OCI-LY1 (cell line): Measurements from ENCODE around the gene FCHSD1.
A peak's percentile ranks its signal among the peaks of the same experiment; 100 is the strongest.

ENCODE experiments used
- H2AFZ ChIP-seq: fragments of 200-600 bp; sonication (generic), shearing (Covaris generic); 2 replicates; pipeline ENCODE4 v1.6.0; 2014; ENCODE audit warnings: antibody characterized with exemption, mild to moderate bottlenecking, low read length
- H3F3A ChIP-seq: fragments of 200-600 bp; sonication (generic), shearing (Covaris generic); 2 replicates; pipeline ENCODE4 v1.6.0; 2014; ENCODE audit warnings: mild to moderate bottlenecking, antibody characterized with exemption, low read length, moderate library complexity; ENCODE audit not compliant: insufficient read depth
- H3K27ac ChIP-seq: fragments of 200-600 bp; sonication (generic); 2 replicates; pipeline ENCODE4 v1.5.1; 2014; ENCODE audit warnings: low read length, mixed run types, mild to moderate bottlenecking, low read depth; ENCODE audit not compliant: poor library complexity, severe bottlenecking
- H3K27me3 ChIP-seq: fragments of 200-600 bp; sonication (generic); 2 replicates; pipeline ENCODE4 v1.6.0; 2014; ENCODE audit warnings: antibody characterized with exemption, mild to moderate bottlenecking, low read length, moderate library complexity; ENCODE audit not compliant: insufficient read depth
- H3K36me3 ChIP-seq: fragments of 200-600 bp; sonication (generic); 2 replicates; pipeline ENCODE4 v1.6.1; 2014; ENCODE audit warnings: mild to moderate bottlenecking, antibody characterized with exemption, low read length, moderate library complexity, mixed read lengths; ENCODE audit not compliant: insufficient read depth
- H3K4me1 ChIP-seq: fragments of 200-600 bp; sonication (generic); 2 replicates; pipeline ENCODE4 v1.5.1; 2014; ENCODE audit warnings: mild to moderate bottlenecking, low read length, moderate library complexity; ENCODE audit not compliant: insufficient read depth, severe bottlenecking
- H3K4me2 ChIP-seq: fragments of 200-600 bp; sonication (generic), shearing (Covaris generic); 2 replicates; pipeline ENCODE4 v1.6.1; 2014; ENCODE audit warnings: low read length
- H3K4me3 ChIP-seq: fragments of 200-600 bp; sonication (generic); 2 replicates; pipeline ENCODE4 v1.5.1; 2014; ENCODE audit warnings: low read length, low read depth, mild to moderate bottlenecking, mixed read lengths; ENCODE audit not compliant: poor library complexity, severe bottlenecking
- H3K79me2 ChIP-seq: fragments of 200-600 bp; shearing (Covaris generic); 2 replicates; pipeline ENCODE4 v1.6.1; 2016; ENCODE audit warnings: mixed run types, low read length, mixed read lengths; ENCODE audit not compliant: insufficient read depth
- H3K9ac ChIP-seq: fragments of 200-600 bp; sonication (generic), shearing (Covaris generic); 2 replicates; pipeline ENCODE4 v1.6.1; 2014; ENCODE audit warnings: mild to moderate bottlenecking, low read length, mixed read lengths
- H3K9me2 ChIP-seq: fragments of 200-600 bp; sonication (generic), shearing (Covaris generic); 2 replicates; pipeline ENCODE4 v1.6.1; 2014; ENCODE audit warnings: low read depth, mild to moderate bottlenecking, low read length, mixed read lengths
- H3K9me3 ChIP-seq: fragments of 200-600 bp; shearing (Covaris generic); 2 replicates; pipeline ENCODE4 v1.6.1; 2014; ENCODE audit warnings: low read length, mixed read lengths
- H4K20me1 ChIP-seq: fragments of 200-600 bp; sonication (generic), shearing (Covaris generic); 2 replicates; pipeline ENCODE4 v1.6.0; 2016; ENCODE audit warnings: mild to moderate bottlenecking, low read length; ENCODE audit not compliant: insufficient read depth
- EZH2 ChIP-seq: fragments of 200-600 bp; sonication (generic), shearing (Covaris generic); IDR thresholded peaks from 2 replicates; pipeline ENCODE4 v1.8.0; 2017; ENCODE audit warnings: borderline replicate concordance, mixed run types, mild to moderate bottlenecking, antibody characterized with exemption, low read length, moderate library complexity, mixed read lengths
- TF ChIP-seq, protein P1 (sequence below): fragments of 200-600 bp; sonication (generic), shearing (Covaris generic); IDR thresholded peaks from 2 replicates; pipeline ENCODE4 v1.5.1; 2017; ENCODE audit warnings: mild to moderate bottlenecking, antibody characterized with exemption, low read length, moderate library complexity, mixed read lengths

The FCHSD1 gene

DNA sequence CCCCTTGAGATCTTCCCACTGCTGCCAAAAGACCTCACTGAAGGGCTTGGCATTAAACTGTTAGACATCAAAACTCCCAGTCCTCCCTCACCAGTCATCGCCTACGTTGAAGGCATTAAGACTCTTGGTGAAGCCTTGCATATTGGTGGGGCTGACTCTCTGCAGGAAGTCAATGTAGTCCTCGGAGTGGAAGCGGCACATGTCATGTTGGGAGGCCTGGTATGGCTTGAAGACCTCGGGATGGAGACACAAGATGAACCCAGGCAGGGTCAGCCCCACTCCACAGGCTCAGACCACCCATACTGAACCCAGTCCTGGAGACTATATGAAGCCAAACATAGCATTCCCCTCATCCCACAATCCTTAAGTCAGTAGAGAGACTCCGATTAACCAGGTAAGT lies 16.5 kb downstream of the FCHSD1 start:
- Histone ChIP-seq H3K79me2 (peaks cover 32% of the 10 kb centered on the region), H3K27me3 (no peaks in the 10 kb centered on the region), H3K27ac (no peak overlapping the region), H4K20me1 (no peaks in the 10 kb centered on the region), H2AFZ (no peak overlapping the region), H3K9me2 (no peaks in the 10 kb centered on the region), H3K36me3 (peaks cover 43% of the 10 kb centered on the region), H3K9me3 (no peaks in the 10 kb centered on the region), H3K4me3 (peak overlapping the region; percentile 94), H3F3A (no peaks in the 10 kb centered on the region), H3K9ac (no peak overlapping the region; the same call in 1 of the 2 replicates), H3K4me2 (peak overlapping the region; percentile 93), H3K4me1 (peaks cover 35% of the 10 kb centered on the region)
- no peak for TF ChIP-seq EZH2
- TF ChIP-seq, protein P1, sequence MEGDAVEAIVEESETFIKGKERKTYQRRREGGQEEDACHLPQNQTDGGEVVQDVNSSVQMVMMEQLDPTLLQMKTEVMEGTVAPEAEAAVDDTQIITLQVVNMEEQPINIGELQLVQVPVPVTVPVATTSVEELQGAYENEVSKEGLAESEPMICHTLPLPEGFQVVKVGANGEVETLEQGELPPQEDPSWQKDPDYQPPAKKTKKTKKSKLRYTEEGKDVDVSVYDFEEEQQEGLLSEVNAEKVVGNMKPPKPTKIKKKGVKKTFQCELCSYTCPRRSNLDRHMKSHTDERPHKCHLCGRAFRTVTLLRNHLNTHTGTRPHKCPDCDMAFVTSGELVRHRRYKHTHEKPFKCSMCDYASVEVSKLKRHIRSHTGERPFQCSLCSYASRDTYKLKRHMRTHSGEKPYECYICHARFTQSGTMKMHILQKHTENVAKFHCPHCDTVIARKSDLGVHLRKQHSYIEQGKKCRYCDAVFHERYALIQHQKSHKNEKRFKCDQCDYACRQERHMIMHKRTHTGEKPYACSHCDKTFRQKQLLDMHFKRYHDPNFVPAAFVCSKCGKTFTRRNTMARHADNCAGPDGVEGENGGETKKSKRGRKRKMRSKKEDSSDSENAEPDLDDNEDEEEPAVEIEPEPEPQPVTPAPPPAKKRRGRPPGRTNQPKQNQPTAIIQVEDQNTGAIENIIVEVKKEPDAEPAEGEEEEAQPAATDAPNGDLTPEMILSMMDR, result no peak

DNA sequence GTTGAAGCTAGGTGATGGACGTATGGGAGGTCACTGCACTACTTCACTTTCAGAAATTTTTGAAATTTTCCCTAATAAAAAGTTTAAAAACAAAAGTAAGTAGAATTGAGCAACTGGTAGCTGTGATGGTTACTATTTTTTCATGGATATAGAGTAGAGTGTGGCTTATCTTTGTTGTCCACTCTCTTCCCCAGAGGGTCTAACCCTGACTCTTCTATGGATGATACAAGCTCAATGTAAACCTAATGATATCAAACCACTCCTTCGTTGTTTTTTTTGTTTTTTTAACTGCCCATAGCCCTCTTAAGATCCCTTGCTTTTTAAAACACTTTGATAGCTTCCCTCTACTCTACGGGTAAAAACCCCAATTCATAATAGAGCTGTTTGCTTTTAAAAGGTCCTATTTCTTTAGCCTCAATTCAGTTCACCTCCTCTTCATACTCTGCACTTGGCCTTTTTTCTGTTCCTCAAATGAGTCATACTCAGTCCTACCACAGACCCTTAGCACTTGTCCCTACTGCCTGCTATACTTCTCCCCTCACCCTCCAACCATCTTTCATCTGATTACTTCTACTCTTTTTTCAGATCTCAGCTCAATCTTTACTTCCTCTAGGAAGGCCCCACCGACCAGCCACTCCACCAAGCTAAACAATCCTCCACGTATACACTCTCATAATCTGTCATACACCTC lies 17.2 kb downstream of the FCHSD1 start:
- Histone ChIP-seq H3K4me3 (no peak overlapping the region), H3K36me3 (peaks cover 43% of the 10 kb centered on the region), H3K9ac (peak overlapping the region; percentile 11; the same call in 1 of the 2 replicates), H4K20me1 (no peaks in the 10 kb centered on the region), H3K4me2 (no peak overlapping the region), H3F3A (no peaks in the 10 kb centered on the region), H3K4me1 (peaks cover 33% of the 10 kb centered on the region), H3K27ac (no peak overlapping the region), H2AFZ (no peak overlapping the region), H3K9me2 (no peaks in the 10 kb centered on the region), H3K9me3 (no peaks in the 10 kb centered on the region), H3K79me2 (peaks cover 32% of the 10 kb centered on the region), H3K27me3 (no peaks in the 10 kb centered on the region)
- TF ChIP-seq, protein P1, result no peak

DNA sequence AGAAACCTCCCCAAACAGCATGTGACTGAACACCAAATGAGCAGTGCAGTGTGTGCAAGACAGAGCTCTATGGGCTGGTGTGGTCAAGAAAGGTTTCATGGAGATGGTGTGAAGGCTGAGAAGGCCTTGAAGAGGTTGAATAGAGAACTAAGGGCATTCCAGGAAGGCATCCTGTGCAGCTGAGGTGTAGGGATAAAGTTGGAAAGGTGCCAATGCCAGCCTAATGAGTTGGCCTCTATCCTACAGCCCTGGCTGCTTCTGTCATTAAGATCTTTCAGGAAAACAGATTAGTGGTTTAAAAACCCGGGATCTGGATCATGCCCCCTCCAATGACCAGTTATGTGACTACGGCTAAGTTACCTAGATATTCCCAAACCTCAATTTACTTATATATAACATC lies 18.6 kb downstream of the FCHSD1 start:
- peaks cover 49% of the 10 kb centered on the region for H3K36me3 ChIP-seq
- H2AFZ ChIP-seq, result no peak overlapping the region
- no peaks in the 10 kb centered on the region for H3K9me3 ChIP-seq
- no peaks in the 10 kb centered on the region for H3F3A ChIP-seq
- no peaks in the 10 kb centered on the region for H3K9me2 ChIP-seq
- no peaks in the 10 kb centered on the region for H4K20me1 ChIP-seq
- TF ChIP-seq, protein P1, result no peak
- no peak for TF ChIP-seq EZH2
- H3K9ac ChIP-seq, result no peak overlapping the region
- H3K27me3 ChIP-seq, result no peaks in the 10 kb centered on the region
- H3K4me2 ChIP-seq, result no peak overlapping the region
- no peak overlapping the region for H3K27ac ChIP-seq
- peaks cover 32% of the 10 kb centered on the region for H3K79me2 ChIP-seq
- H3K4me3 ChIP-seq, result no peak overlapping the region
- H3K4me1 ChIP-seq, result peaks cover 20% of the 10 kb centered on the region
